Uterus (tissue), 4 donors: ENCODE measurements around the gene C1orf21. TPM values are rescaled to one million over a fixed set of nuclear protein-coding genes. Genes with fewer than 3 reads are reported as not detected.

Experiments used
- DNase-seq, 2 donors: peaks; one replicate each; pipeline ENCODE4 v3.0.0-alpha.2; 2019 to 2020
- H3K27ac ChIP-seq, 2 donors: fragments of 200-600 bp; sonication (generic); 1 replicate in 1 of 2; 2 replicates in 1 of 2; pipeline ENCODE4 v1.5.1; 2016 to 2018
- H3K27me3 ChIP-seq, 2 donors: fragments of 200-600 bp; sonication (generic); one replicate each; pipeline ENCODE4 v1.5.1; 2018 to 2019; ENCODE audit warnings: control low read depth in 1 of 2
- H3K36me3 ChIP-seq, 2 donors: fragments of 200-600 bp; sonication (generic); one replicate each; pipeline ENCODE4 v1.5.1; 2019; ENCODE audit warnings: control low read depth in 1 of 2
- H3K4me1 ChIP-seq, 2 donors: fragments of 200-600 bp; sonication (generic); one replicate each; pipeline ENCODE4 v1.5.1; 2018 to 2019; ENCODE audit warnings: control low read depth in 1 of 2
- H3K4me3 ChIP-seq, 2 donors: fragments of 200-600 bp; sonication (generic); 1 replicate in 1 of 2; 2 replicates in 1 of 2; pipeline ENCODE4 v1.5.1; 2018 to 2019; ENCODE audit warnings: mild to moderate bottlenecking in 1 of 2
- H3K9me3 ChIP-seq, 2 donors: fragments of 200-600 bp; sonication (generic); one replicate each; pipeline ENCODE4 v1.5.1; 2019; ENCODE audit warnings: control low read depth in 1 of 2
- CTCF ChIP-seq, 4 experiments: fragments of 200-600 bp in 2 of 4; fragments of 450-650 bp in 2 of 4; sonication (generic) in 2 of 4; IDR thresholded peaks; one replicate each; pipeline ENCODE4 v1.5.1; 2016 to 2019; ENCODE audit warnings: antibody characterized with exemption in 4 of 4, mild to moderate bottlenecking in 2 of 4, moderate library complexity in 1 of 4
- POLR2A ChIP-seq, 2 donors: fragments of 450-650 bp; IDR thresholded peaks; one replicate each; pipeline ENCODE4 v1.6.1; 2016; ENCODE audit warnings: antibody characterized with exemption in 2 of 2, mild to moderate bottlenecking in 1 of 2, moderate library complexity in 1 of 2
- intact Hi-C: fragments of 100-400 bp; cut with DNase I; formaldehyde crosslinking; loops from one replicate; pipeline ENCODE4 v1.15.1; 2023; ENCODE audit warnings: low total_unique reads
- total RNA-seq, 4 donors: library from RNA; depleted of rRNA in 3 of 4; stranded (reverse); fragments of >200 nt in 3 of 4; gene quantifications; one replicate each; pipeline versions ENCODE4 v1.1.0 to v1.2.4, GENCODE V29; 2014 to 2023
- donor health status: DM: yes; HTN: yes; CAD: no.

Gene C1orf21
- total RNA-seq, 4 donors from 2014 or later: 15.0 to 71.0 (median 44.5) TPM

GRCh38 chr1:184494929-184495328 is 108.1 kb downstream of the C1orf21 start:
- Histone ChIP-seq H3K4me1 (peaks cover 8 to 18% of the 10 kb centered on the region in 2 donors), H3K27me3 (no peaks in the 10 kb centered on the region), H3K27ac (no peak overlapping the region)

GRCh38 chr1:184497959-184498723 is 111.3 kb downstream of the C1orf21 start:
- no peaks in the 10 kb centered on the region for H3K27me3 ChIP-seq
- TF ChIP-seq CTCF (IDR thresholded peaks at IDR 0.05): no peak
- TF ChIP-seq POLR2A (IDR thresholded peaks at IDR 0.05): no peak
- no peak overlapping the region for H3K4me3 ChIP-seq
- DNase-seq: no peak
- H3K9me3 ChIP-seq: no peaks in the 10 kb centered on the region
- intact Hi-C loops: no loop called here
- H3K27ac ChIP-seq: no peak overlapping the region
- peaks cover 0 to 8% of the 10 kb centered on the region in 2 donors for H3K4me1 ChIP-seq
- H3K36me3 ChIP-seq: no peaks in the 10 kb centered on the region

More at GRCh38 chr1:184494929-184495328, 108.1 kb downstream of the C1orf21 start:
- H3K4me3 ChIP-seq: no peak overlapping the region
- intact Hi-C loops: no loop called here
- H3K36me3 ChIP-seq: no peaks in the 10 kb centered on the region
- no peak for TF ChIP-seq POLR2A (IDR thresholded peaks at IDR 0.05)
- no peak for TF ChIP-seq CTCF (IDR thresholded peaks at IDR 0.05)
- H3K9me3 ChIP-seq: no peaks in the 10 kb centered on the region
- DNase-seq: no peak

GRCh38 chr1:184499616-184500015 is 112.8 kb downstream of the C1orf21 start:
- Histone ChIP-seq H3K27me3 (no peaks in the 10 kb centered on the region), H3K4me3 (no peak overlapping the region), H3K27ac (no peak overlapping the region), H3K9me3 (no peaks in the 10 kb centered on the region), H3K4me1 (no peaks in the 10 kb centered on the region), H3K36me3 (no peaks in the 10 kb centered on the region)
- intact Hi-C loops: no loop called here
- no peak for TF ChIP-seq CTCF (IDR thresholded peaks at IDR 0.05)
- TF ChIP-seq POLR2A (IDR thresholded peaks at IDR 0.05): no peak
- no peak for DNase-seq

- TF ChIP-seq POLR2A (IDR thresholded peaks at IDR 0.05) (no peak), CTCF (IDR thresholded peaks at IDR 0.05) (no peak)
- intact Hi-C loops: no loop called here
- no peak overlapping the region for H3K27ac ChIP-seq
- no peaks in the 10 kb centered on the region for H3K27me3 ChIP-seq
- H3K9me3 ChIP-seq: no peaks in the 10 kb centered on the region
- DNase-seq: no peak
- peaks cover 0 to under 1% of the 10 kb centered on the region in 2 donors for H3K4me1 ChIP-seq
- H3K36me3 ChIP-seq: no peaks in the 10 kb centered on the region
- H3K4me3 ChIP-seq: no peak overlapping the region
Measured at GRCh38 chr1:184502161-184502560, 115.3 kb downstream of the C1orf21 start.

GRCh38 chr1:184503221-184503749 is 116.5 kb downstream of the C1orf21 start:
- DNase-seq: no peak
- Histone ChIP-seq H3K27ac (no peak overlapping the region), H3K9me3 (no peaks in the 10 kb centered on the region), H3K36me3 (no peaks in the 10 kb centered on the region), H3K4me3 (no peak overlapping the region), H3K4me1 (peaks cover 0 to 4% of the 10 kb centered on the region in 2 donors), H3K27me3 (no peaks in the 10 kb centered on the region)
- no peak for TF ChIP-seq CTCF (IDR thresholded peaks at IDR 0.05)
- no peak for TF ChIP-seq POLR2A (IDR thresholded peaks at IDR 0.05)
- intact Hi-C loops: no loop called here
